Measurements from ENCODE around the gene DUT.
"Not testable (repeated sequence)": the region's sequence is repeated elsewhere in the genome, so short reads cannot be mapped to it uniquely, and the experiment has no call there.

The DUT gene

GRCh38 chr15:48330855-48331795 lies at the start of gene DUT:
Gene DUT, plus strand, starts transcription at chr15:48331429. Its CDS starts 87 bp downstream, at chr15:48331516.
- peak; percentile 82 for DNase-seq

GRCh38 chr15:48281674-48282073 lies 49.6 kb upstream of the DUT start:
- no peak for DNase-seq

GRCh38 chr15:48282216-48282615 lies 49.0 kb upstream of the DUT start:
- DNase-seq, result no peak

- no peak for DNase-seq
These were observed 47.7 kb upstream of the DUT start for GRCh38 chr15:48283396-48284145.

- peak; percentile 54 for DNase-seq
These were observed 45.7 kb upstream of the DUT start for GRCh38 chr15:48285329-48286214.

- DNase-seq, result no peak
These were observed 41.6 kb upstream of the DUT start for GRCh38 chr15:48289628-48290027.

- DNase-seq, result no peak
These were observed 38.8 kb upstream of the DUT start for GRCh38 chr15:48292458-48292857.

- DNase-seq, result no peak
These were observed 33.6 kb upstream of the DUT start for GRCh38 chr15:48297668-48298067.

- DNase-seq, result no peak
These were observed 32.3 kb upstream of the DUT start for GRCh38 chr15:48298914-48299313.

- no peak for DNase-seq
These were observed 31.2 kb upstream of the DUT start for GRCh38 chr15:48300038-48300437.

GRCh38 chr15:48304398-48304797 lies 26.8 kb upstream of the DUT start:
- no peak for DNase-seq

- no peak for DNase-seq
These were observed 24.6 kb upstream of the DUT start for GRCh38 chr15:48306639-48307038.

GRCh38 chr15:48307586-48307985 lies 23.6 kb upstream of the DUT start:
- DNase-seq, result no peak

GRCh38 chr15:48309740-48310139 lies 21.5 kb upstream of the DUT start:
- no peak for DNase-seq

- no peak for DNase-seq
These were observed 18.0 kb upstream of the DUT start for GRCh38 chr15:48313216-48313615.

GRCh38 chr15:48315041-48315440 lies 16.2 kb upstream of the DUT start:
- DNase-seq, result no peak

- no peak for DNase-seq
These were observed 14.0 kb upstream of the DUT start for GRCh38 chr15:48317221-48317620.

GRCh38 chr15:48318131-48318530 lies 13.1 kb upstream of the DUT start:
- no peak for DNase-seq

- no peak for DNase-seq
These were observed 7.9 kb upstream of the DUT start for GRCh38 chr15:48323294-48323693.

GRCh38 chr15:48324949-48325348 lies 6.3 kb upstream of the DUT start:
- DNase-seq, result no peak

GRCh38 chr15:48325400-48325799 lies 5.8 kb upstream of the DUT start:
- no peak for DNase-seq

- DNase-seq, result not testable (repeated sequence)
These were observed 5.0 kb upstream of the DUT start for GRCh38 chr15:48326180-48326579.
